ENCODE data around the gene MGAT4A. TPM values are rescaled to one million over a fixed set of nuclear protein-coding genes. Genes with fewer than 3 reads are reported as not detected.

The MGAT4A gene
- total RNA-seq, 2 experiments from 2014 or later, result 93.9 to 109 TPM

GRCh38 chr2:98771264-98771663 is 40.3 kb upstream of the MGAT4A start:
- CTCF ChIA-PET, result interaction anchor here (0.8 to 1.8 kb wide), 15 partner anchors 10 to 307 kb away, joined by 3 to 6 read pairs (median 3); no protein-coding TSS in a partner anchor
- POLR2A ChIA-PET, result interaction anchor here (0.6 to 1.8 kb wide), 8 partner anchors 10 to 115 kb away, joined by 3 to 13 read pairs (median 3); partner anchors contain the start of gene MGAT4A
- H3K9me3 Mint-ChIP-seq, result no peaks in the 10 kb centered on the region
- peaks cover 20% of the 10 kb centered on the region for H3K36me3 Mint-ChIP-seq (ENCODE audit: low read depth)
- H3K27ac Mint-ChIP-seq, result peak overlapping the region; percentile 97
- H3K4me3 Mint-ChIP-seq, result peak overlapping the region; percentile 91
- no peaks in the 10 kb centered on the region for H3K27me3 Mint-ChIP-seq
- DNase-seq, result no peak
- peaks cover 80% of the 10 kb centered on the region for H3K4me1 Mint-ChIP-seq

- Mint-ChIP-seq H3K4me1 (peaks cover 83% of the 10 kb centered on the region), H3K9me3 (no peaks in the 10 kb centered on the region), H3K27me3 (no peaks in the 10 kb centered on the region), H3K27ac (peak overlapping the region; percentile 97), H3K4me3 (peak overlapping the region; percentile 91), H3K36me3 (ENCODE audit: low read depth) (peaks cover 32% of the 10 kb centered on the region)
- ChIA-PET CTCF (interaction anchor here (1.2 to 1.8 kb wide), 2 partner anchors 14 to 33 kb away, joined by 3 to 5 read pairs; no protein-coding TSS in a partner anchor), POLR2A (interaction anchor here (0.9 kb wide), 2 partner anchors 8 to 12 kb away, joined by 3 read pairs; no protein-coding TSS in a partner anchor)
- DNase-seq, result no peak
These were observed 38.9 kb upstream of the MGAT4A start for GRCh38 chr2:98769784-98770183.

GRCh38 chr2:98769114-98769476 is 38.2 kb upstream of the MGAT4A start:
- CTCF ChIA-PET, result interaction anchor here (1.6 kb wide), 1 partner anchor 19 kb away, joined by 3 read pairs; no protein-coding TSS in a partner anchor
- Mint-ChIP-seq H3K4me1 (peaks cover 83% of the 10 kb centered on the region), H3K36me3 (ENCODE audit: low read depth) (peaks cover 36% of the 10 kb centered on the region), H3K27ac (peak overlapping the region; percentile 71), H3K27me3 (no peaks in the 10 kb centered on the region), H3K4me3 (peak overlapping the region; percentile 33), H3K9me3 (no peaks in the 10 kb centered on the region)
- DNase-seq, result no peak
- POLR2A ChIA-PET, result interaction anchor here (0.9 kb wide), 2 partner anchors 8 to 11 kb away, joined by 3 read pairs; no protein-coding TSS in a partner anchor

GRCh38 chr2:98768384-98769113 is 37.6 kb upstream of the MGAT4A start:
- Mint-ChIP-seq H3K9me3 (no peaks in the 10 kb centered on the region), H3K36me3 (ENCODE audit: low read depth) (peaks cover 36% of the 10 kb centered on the region), H3K4me1 (peaks cover 83% of the 10 kb centered on the region), H3K27ac (peak overlapping the region; percentile 71), H3K4me3 (peak overlapping the region; percentile 33), H3K27me3 (no peaks in the 10 kb centered on the region)
- CTCF ChIA-PET, result interaction anchor here (1.6 to 2.5 kb wide), 3 partner anchors 11 to 20 kb away, joined by 3 to 9 read pairs (median 8); no protein-coding TSS in a partner anchor
- no peak for DNase-seq
- POLR2A ChIA-PET, result interaction anchor here (0.9 kb wide), 1 partner anchor 119 kb away, joined by 3 read pairs; no protein-coding TSS in a partner anchor

- Mint-ChIP-seq H3K4me3 (no peak overlapping the region), H3K4me1 (peaks cover 80% of the 10 kb centered on the region), H3K9me3 (no peaks in the 10 kb centered on the region), H3K27ac (peak overlapping the region; percentile 26), H3K36me3 (ENCODE audit: low read depth) (peaks cover 38% of the 10 kb centered on the region), H3K27me3 (no peaks in the 10 kb centered on the region)
- POLR2A ChIA-PET, result no interaction called here
- no peak for DNase-seq
- CTCF ChIA-PET, result interaction anchor here (1.0 to 1.4 kb wide), 3 partner anchors 9 to 19 kb away, joined by 3 to 5 read pairs (median 4); no protein-coding TSS in a partner anchor
These were observed 33.6 kb upstream of the MGAT4A start for GRCh38 chr2:98764499-98764898.

GRCh38 chr2:98763209-98763951 is 32.4 kb upstream of the MGAT4A start:
- ChIA-PET POLR2A (no interaction called here), CTCF (interaction anchor here (1.3 kb wide), 1 partner anchor 18 kb away, joined by 3 read pairs; no protein-coding TSS in a partner anchor)
- Mint-ChIP-seq H3K4me1 (peaks cover 82% of the 10 kb centered on the region), H3K9me3 (no peaks in the 10 kb centered on the region), H3K27ac (no peak overlapping the region), H3K4me3 (no peak overlapping the region), H3K27me3 (no peaks in the 10 kb centered on the region), H3K36me3 (ENCODE audit: low read depth) (peaks cover 33% of the 10 kb centered on the region)
- DNase-seq, result no peak

- Mint-ChIP-seq H3K9me3 (peaks cover 4% of the 10 kb centered on the region), H3K4me1 (peaks cover 84% of the 10 kb centered on the region), H3K4me3 (no peak overlapping the region), H3K27ac (peak overlapping the region; percentile 44), H3K27me3 (no peaks in the 10 kb centered on the region), H3K36me3 (ENCODE audit: low read depth) (peaks cover 29% of the 10 kb centered on the region)
- ChIA-PET CTCF (no interaction called here), POLR2A (interaction anchor here (0.6 to 1.1 kb wide), 3 partner anchors 8 to 58 kb away, joined by 3 read pairs; no protein-coding TSS in a partner anchor)
- DNase-seq, result no peak
These were observed 31.0 kb upstream of the MGAT4A start for GRCh38 chr2:98761909-98762308.

GRCh38 chr2:98761267-98761781 is 30.4 kb upstream of the MGAT4A start:
- H3K4me3 Mint-ChIP-seq, result peak overlapping the region; percentile 1

GRCh38 chr2:98759827-98760625 is 29.1 kb upstream of the MGAT4A start:
- H3K36me3 Mint-ChIP-seq (ENCODE audit: low read depth), result peaks cover 14% of the 10 kb centered on the region
- H3K27ac Mint-ChIP-seq, result peak overlapping the region; percentile 83
- H3K4me3 Mint-ChIP-seq, result no peak overlapping the region
- peaks cover 69% of the 10 kb centered on the region for H3K4me1 Mint-ChIP-seq
- H3K27me3 Mint-ChIP-seq, result no peaks in the 10 kb centered on the region
- ChIA-PET POLR2A (no interaction called here), CTCF (interaction anchor here (0.9 to 1.6 kb wide), 4 partner anchors 12 to 111 kb away, joined by 3 to 4 read pairs (median 4); no protein-coding TSS in a partner anchor)
- peaks cover 4% of the 10 kb centered on the region for H3K9me3 Mint-ChIP-seq
- DNase-seq, result no peak

More at GRCh38 chr2:98761267-98761781, 30.4 kb upstream of the MGAT4A start:
- ChIA-PET POLR2A (interaction anchor here (0.6 to 1.1 kb wide), 3 partner anchors 8 to 57 kb away, joined by 3 read pairs; no protein-coding TSS in a partner anchor), CTCF (interaction anchor here (0.7 kb wide), 1 partner anchor 10 kb away, joined by 3 read pairs; no protein-coding TSS in a partner anchor)
- Mint-ChIP-seq H3K27me3 (no peaks in the 10 kb centered on the region), H3K4me1 (peaks cover 79% of the 10 kb centered on the region), H3K9me3 (peaks cover 4% of the 10 kb centered on the region), H3K36me3 (ENCODE audit: low read depth) (peaks cover 23% of the 10 kb centered on the region), H3K27ac (peak overlapping the region; percentile 44)
- DNase-seq, result peak; percentile 52

GRCh38 chr2:98759338-98759737 is 28.4 kb upstream of the MGAT4A start:
- Mint-ChIP-seq H3K4me3 (peak overlapping the region; percentile 17), H3K27ac (peak overlapping the region; percentile 83), H3K9me3 (peaks cover 4% of the 10 kb centered on the region), H3K36me3 (ENCODE audit: low read depth) (peaks cover 9% of the 10 kb centered on the region), H3K27me3 (no peaks in the 10 kb centered on the region), H3K4me1 (peaks cover 66% of the 10 kb centered on the region)
- DNase-seq, result no peak
- ChIA-PET POLR2A (no interaction called here), CTCF (interaction anchor here (1.0 to 2.2 kb wide), 4 partner anchors 15 to 110 kb away, joined by 3 to 8 read pairs (median 4); no protein-coding TSS in a partner anchor)

- no peaks in the 10 kb centered on the region for H3K27me3 Mint-ChIP-seq
- ChIA-PET CTCF (interaction anchor here (1.1 to 2.2 kb wide), 5 partner anchors 10 to 26 kb away, joined by 3 to 9 read pairs (median 7); no protein-coding TSS in a partner anchor), POLR2A (interaction anchor here (0.7 to 1.5 kb wide), 2 partner anchors 12 to 20 kb away, joined by 3 read pairs; no protein-coding TSS in a partner anchor)
- H3K4me3 Mint-ChIP-seq, result peak overlapping the region; percentile 34
- peak; percentile 75 for DNase-seq
- H3K36me3 Mint-ChIP-seq (ENCODE audit: low read depth), result peaks cover 7% of the 10 kb centered on the region
- H3K4me1 Mint-ChIP-seq, result peaks cover 57% of the 10 kb centered on the region
- peaks cover 12% of the 10 kb centered on the region for H3K9me3 Mint-ChIP-seq
- H3K27ac Mint-ChIP-seq, result peak overlapping the region; percentile 89
These were observed 27.0 kb upstream of the MGAT4A start for GRCh38 chr2:98757904-98758421.

All from activated CD4-positive, alpha-beta T cell treated with anti-CD3 and anti-CD28 coated beads, Interleukin-2, amount 10 ng/mL, durations not matched to agents 7 days and 5 days (primary cell).